H9 (cell line): Measurements from ENCODE around the gene GALNT10. TPM values are rescaled to one million over a fixed set of nuclear protein-coding genes. Genes with fewer than 3 reads are reported as not detected.
A peak's percentile ranks its signal among the peaks of the same experiment; 100 is the strongest.

Experiments used
- DNase-seq: peaks from one replicate; pipeline ENCODE4 v3.0.0-alpha.2; 2017
- H2AFZ ChIP-seq: one replicate; pipeline ENCODE4 v1.6.1; 2013; ENCODE audit warnings: mild to moderate bottlenecking, low read length, control low read depth, moderate library complexity
- H2AK5ac ChIP-seq: 2 replicates; pipeline ENCODE4 v1.6.1; 2013; ENCODE audit warnings: low read length, control low read depth, mixed read lengths; ENCODE audit not compliant: insufficient read length
- H2BK120ac ChIP-seq: one replicate; pipeline ENCODE4 v1.6.1; 2013; ENCODE audit warnings: low read depth, mild to moderate bottlenecking, low read length, control low read depth, inconsistent platforms; ENCODE audit not compliant: poor library complexity, severe bottlenecking
- H2BK12ac ChIP-seq: 2 replicates; pipeline ENCODE4 v1.6.1; 2013; ENCODE audit warnings: low read length, control low read depth, mixed read lengths, low read depth; ENCODE audit not compliant: insufficient read length
- H2BK15ac ChIP-seq: 2 replicates; pipeline ENCODE4 v1.6.1; 2013; ENCODE audit warnings: low read depth, low read length, control low read depth
- H2BK20ac ChIP-seq: one replicate; pipeline ENCODE4 v1.6.1; 2013; ENCODE audit warnings: low read depth, mild to moderate bottlenecking, low read length, control low read depth, inconsistent platforms; ENCODE audit not compliant: poor library complexity, severe bottlenecking
- H2BK5ac ChIP-seq: 2 replicates; pipeline ENCODE4 v1.6.1; 2013; ENCODE audit warnings: low read length, control low read depth, mixed read lengths; ENCODE audit not compliant: insufficient read length
- H3K14ac ChIP-seq: 2 replicates; pipeline ENCODE4 v1.6.1; 2013; ENCODE audit warnings: low read length, control low read depth; ENCODE audit not compliant: insufficient read depth
- H3K18ac ChIP-seq: 2 replicates; pipeline ENCODE4 v1.6.1; 2013; ENCODE audit warnings: low read depth, mild to moderate bottlenecking, mixed read lengths, low read length, control low read depth; ENCODE audit not compliant: insufficient read length
- H3K23ac ChIP-seq: 2 replicates; pipeline ENCODE4 v1.6.1; 2013; ENCODE audit warnings: low read length, control low read depth, mixed read lengths, low read depth; ENCODE audit not compliant: insufficient read length
- H3K23me2 ChIP-seq: 2 replicates; pipeline ENCODE4 v1.6.1; 2013; ENCODE audit warnings: low read depth, mild to moderate bottlenecking, mixed read lengths, low read length, control low read depth; ENCODE audit not compliant: insufficient read length, poor library complexity, severe bottlenecking
- H3K27ac ChIP-seq: 2 replicates; pipeline ENCODE4 v1.5.1; 2013; ENCODE audit warnings: low read length, control low read depth, mixed read lengths, low read depth; ENCODE audit not compliant: insufficient read length
- H3K27me3 ChIP-seq: 2 replicates; pipeline ENCODE4 v1.6.1; 2013; ENCODE audit warnings: low read length, control low read depth, inconsistent platforms; ENCODE audit not compliant: insufficient read depth
- H3K4ac ChIP-seq: 2 replicates; pipeline ENCODE4 v1.6.1; 2013; ENCODE audit warnings: low read depth, mild to moderate bottlenecking, control low read depth, inconsistent platforms, low read length, moderate library complexity
- H3K4me1 ChIP-seq: 2 replicates; pipeline ENCODE4 v1.6.1; 2013; ENCODE audit warnings: low read length, control low read depth, inconsistent platforms; ENCODE audit not compliant: insufficient read depth
- H3K4me2 ChIP-seq: 2 replicates; pipeline ENCODE4 v1.6.1; 2013; ENCODE audit warnings: low read length, control low read depth, mixed read lengths; ENCODE audit not compliant: insufficient read length, insufficient read depth
- H3K56ac ChIP-seq: 2 replicates; pipeline ENCODE4 v1.6.1; 2013; ENCODE audit warnings: low read depth, mild to moderate bottlenecking, mixed read lengths, low read length, control low read depth; ENCODE audit not compliant: insufficient read length
- H3K79me1 ChIP-seq: 2 replicates; pipeline ENCODE4 v1.6.1; 2013; ENCODE audit warnings: low read depth, mild to moderate bottlenecking, moderate library complexity, low read length, control low read depth, inconsistent platforms; ENCODE audit not compliant: insufficient read depth, poor library complexity, severe bottlenecking
- H3K79me2 ChIP-seq: 2 replicates; pipeline ENCODE4 v1.6.1; 2013; ENCODE audit warnings: low read length, control low read depth, inconsistent platforms; ENCODE audit not compliant: insufficient read depth
- H3K9ac ChIP-seq: 2 replicates; pipeline ENCODE4 v1.6.1; 2013; ENCODE audit warnings: low read length, control low read depth, mixed read lengths; ENCODE audit not compliant: insufficient read length; ENCODE audit errors: extremely low read depth
- H3K9me3 ChIP-seq: one replicate; pipeline ENCODE4 v1.6.1; 2013; ENCODE audit warnings: low read depth, low read length, inconsistent platforms; ENCODE audit not compliant: control insufficient read depth
- H3T11ph ChIP-seq: one replicate; pipeline ENCODE4 v1.6.1; 2013; ENCODE audit warnings: mild to moderate bottlenecking, low read length, control low read depth, inconsistent platforms
- H4K20me1 ChIP-seq: one replicate; pipeline ENCODE4 v1.6.1; 2013; ENCODE audit not compliant: control insufficient read depth, insufficient read length, insufficient read depth
- H4K5ac ChIP-seq: 2 replicates; pipeline ENCODE4 v1.6.1; 2013; ENCODE audit warnings: low read depth, mild to moderate bottlenecking, mixed read lengths, low read length, control low read depth; ENCODE audit not compliant: insufficient read length
- H4K8ac ChIP-seq: replicated peaks from 2 replicates; pipeline ENCODE4 v1.6.1; 2013; ENCODE audit warnings: low read length, control low read depth, mixed read lengths, low read depth; ENCODE audit not compliant: insufficient read length
- H4K91ac ChIP-seq: 2 replicates; pipeline ENCODE4 v1.6.1; 2013; ENCODE audit warnings: low read depth, mild to moderate bottlenecking, moderate library complexity, mixed read lengths, low read length, control low read depth; ENCODE audit not compliant: insufficient read length
- H3K27ac Mint-ChIP-seq, 3 experiments: 2 replicates in 2 of 3; 3 replicates in 1 of 3; pipeline ENCODE4 v1.8.0; 2020 to 2021; ENCODE audit warnings: mixed read lengths in 3 of 3, mild to moderate bottlenecking in 1 of 3, moderate library complexity in 1 of 3
- H3K27me3 Mint-ChIP-seq: 2 replicates; pipeline ENCODE4 v1.8.0; 2021; ENCODE audit warnings: low read depth, mild to moderate bottlenecking, moderate library complexity, mixed read lengths
- H3K36me3 Mint-ChIP-seq, 3 experiments: 2 replicates in 2 of 3; 3 replicates in 1 of 3; pipeline ENCODE4 v1.8.0; 2020 to 2021; ENCODE audit warnings: low read depth in 3 of 3, mixed read lengths in 3 of 3; ENCODE audit not compliant: insufficient read depth in 1 of 3
- H3K4me1 Mint-ChIP-seq, 2 experiments: 2 replicates each; pipeline ENCODE4 v1.8.0; 2020; ENCODE audit warnings: mixed read lengths in 2 of 2
- H3K4me3 Mint-ChIP-seq, 2 experiments: 2 replicates in 1 of 2; 3 replicates in 1 of 2; pipeline ENCODE4 v1.8.0; 2020 to 2021; ENCODE audit warnings: mild to moderate bottlenecking in 2 of 2, mixed read lengths in 2 of 2, moderate library complexity in 1 of 2
- H3K9me3 Mint-ChIP-seq, 2 experiments: 2 replicates in 1 of 2; 3 replicates in 1 of 2; pipeline ENCODE4 v1.8.0; 2020; ENCODE audit warnings: mild to moderate bottlenecking in 2 of 2, mixed read lengths in 2 of 2, moderate library complexity in 1 of 2
- WGBS: extraction: QIAGEN DNeasy Blood & Tissue Kit; methylation state at CpG from one replicate; pipeline ENCODE4 v1.1.7; 2013; ENCODE audit warnings: missing lambda C conversion rate, low lambda C conversion rate, mixed read lengths; ENCODE audit not compliant: insufficient read length; ENCODE audit errors: extremely low coverage; 5-methylcytosine and 5-hydroxymethylcytosine counted together
- total RNA-seq: library from RNA; stranded (reverse); gene quantifications from 2 replicates; pipeline ENCODE4 v1.2.1, GENCODE V29; 2021
- TF ChIP-seq, protein P1 (sequence below): fragments of 200-600 bp; sonication (generic); conservative IDR thresholded peaks from 3 replicates; pipeline ENCODE4 v1.8.0; 2021; ENCODE audit warnings: antibody characterized with exemption, mild to moderate bottlenecking

The GALNT10 gene
- total RNA-seq, 1 experiment from 2014 or later = 15.4 TPM

DNA sequence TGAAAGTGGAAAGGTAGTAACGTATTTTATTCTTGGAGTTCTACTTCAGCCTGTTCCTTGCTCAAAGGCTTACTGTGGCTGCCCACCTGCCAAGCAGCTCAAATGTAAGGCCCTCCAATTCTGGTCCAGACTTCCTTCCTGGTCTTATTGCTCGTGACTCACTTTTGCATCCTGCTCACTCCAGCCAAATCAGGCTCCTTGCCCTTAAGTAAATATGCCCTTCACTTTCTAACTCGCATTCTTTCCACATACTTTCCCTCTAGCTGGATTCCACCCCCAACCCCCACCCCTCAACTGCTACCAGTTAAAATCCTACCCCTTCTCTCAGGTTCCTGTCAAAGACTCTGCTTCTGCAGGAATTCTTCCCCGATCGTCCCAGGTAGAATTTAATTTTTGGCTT, 96.6 kb downstream of the GALNT10 start:
- Histone ChIP-seq H2BK15ac (no peak overlapping the region), H3K23me2 (no peaks in the 10 kb centered on the region), H3K79me2 (no peaks in the 10 kb centered on the region), H3K9ac (no peak overlapping the region), H3K4me1 (peaks cover 5% of the 10 kb centered on the region; the same call in 1 of the 2 replicates), H3K4me2 (no peak overlapping the region), H2BK12ac (no peak overlapping the region), H4K20me1 (no peaks in the 10 kb centered on the region), H3K9me3 (no peaks in the 10 kb centered on the region), H2AFZ (no peak overlapping the region), H3K27ac (no peak overlapping the region), H3K56ac (no peak overlapping the region), H3K27me3 (no peaks in the 10 kb centered on the region), H2BK120ac (no peak overlapping the region), H3T11ph (no peak overlapping the region), H2BK20ac (no peak overlapping the region), H4K91ac (no peak overlapping the region), H2AK5ac (no peak overlapping the region), H3K4ac (no peak overlapping the region), H4K5ac (no peak overlapping the region), H3K79me1 (no peaks in the 10 kb centered on the region), H3K23ac (no peak overlapping the region), H3K18ac (no peak overlapping the region), H3K14ac (no peak overlapping the region), H2BK5ac (no peak overlapping the region), H4K8ac (no peak overlapping the region)
- Mint-ChIP-seq H3K4me3 (no peak overlapping the region), H3K36me3 (no peaks in the 10 kb centered on the region), H3K27ac (peak overlapping the region in 1 of 3 experiments; percentile 87; a peak in 2 of 7 replicates), H3K27me3 (no peaks in the 10 kb centered on the region), H3K4me1 (peaks cover 35 to 37% of the 10 kb centered on the region in 2 experiments), H3K9me3 (no peaks in the 10 kb centered on the region)
- TF ChIP-seq, protein P1, sequence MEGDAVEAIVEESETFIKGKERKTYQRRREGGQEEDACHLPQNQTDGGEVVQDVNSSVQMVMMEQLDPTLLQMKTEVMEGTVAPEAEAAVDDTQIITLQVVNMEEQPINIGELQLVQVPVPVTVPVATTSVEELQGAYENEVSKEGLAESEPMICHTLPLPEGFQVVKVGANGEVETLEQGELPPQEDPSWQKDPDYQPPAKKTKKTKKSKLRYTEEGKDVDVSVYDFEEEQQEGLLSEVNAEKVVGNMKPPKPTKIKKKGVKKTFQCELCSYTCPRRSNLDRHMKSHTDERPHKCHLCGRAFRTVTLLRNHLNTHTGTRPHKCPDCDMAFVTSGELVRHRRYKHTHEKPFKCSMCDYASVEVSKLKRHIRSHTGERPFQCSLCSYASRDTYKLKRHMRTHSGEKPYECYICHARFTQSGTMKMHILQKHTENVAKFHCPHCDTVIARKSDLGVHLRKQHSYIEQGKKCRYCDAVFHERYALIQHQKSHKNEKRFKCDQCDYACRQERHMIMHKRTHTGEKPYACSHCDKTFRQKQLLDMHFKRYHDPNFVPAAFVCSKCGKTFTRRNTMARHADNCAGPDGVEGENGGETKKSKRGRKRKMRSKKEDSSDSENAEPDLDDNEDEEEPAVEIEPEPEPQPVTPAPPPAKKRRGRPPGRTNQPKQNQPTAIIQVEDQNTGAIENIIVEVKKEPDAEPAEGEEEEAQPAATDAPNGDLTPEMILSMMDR = no peak
- DNase-seq = peak; percentile 48
- no CpG with 5 or more reads among the region's 5 CpGs for WGBS
